ENCODE measurements around the gene CEP128.

Gene CEP128

GRCh38 chr14:80868260-80868659 is 73.3 kb downstream of the CEP128 start:
- no peak for DNase-seq

- no peak for DNase-seq
Measured at GRCh38 chr14:80867798-80868197, 73.7 kb downstream of the CEP128 start.

- no peak for DNase-seq
Measured at GRCh38 chr14:80867091-80867490, 74.4 kb downstream of the CEP128 start.

- no peak for DNase-seq
Measured at GRCh38 chr14:80865565-80865964, 76.0 kb downstream of the CEP128 start.

GRCh38 chr14:80862983-80863382 is 78.6 kb downstream of the CEP128 start:
- DNase-seq, result no peak

- DNase-seq, result no peak
Measured at GRCh38 chr14:80862541-80862940, 79.0 kb downstream of the CEP128 start.

GRCh38 chr14:80850197-80850814 is 91.2 kb downstream of the CEP128 start:
- peak in 1 of 2 donors; percentile 36 for DNase-seq

GRCh38 chr14:80847070-80847469 is 94.5 kb downstream of the CEP128 start:
- DNase-seq, result no peak

GRCh38 chr14:80845856-80846255 is 95.7 kb downstream of the CEP128 start:
- DNase-seq, result no peak

GRCh38 chr14:80844872-80845271 is 96.7 kb downstream of the CEP128 start:
- no peak for DNase-seq

GRCh38 chr14:80839743-80840142 is 101.8 kb downstream of the CEP128 start:
- no peak for DNase-seq

GRCh38 chr14:80809663-80810062 is 131.9 kb downstream of the CEP128 start:
- DNase-seq, result no peak

- no peak for DNase-seq
Measured at GRCh38 chr14:80805136-80805535, 136.4 kb downstream of the CEP128 start.

- no peak for DNase-seq
Measured at GRCh38 chr14:80798878-80799277, 142.7 kb downstream of the CEP128 start.

GRCh38 chr14:80798211-80798610 is 143.3 kb downstream of the CEP128 start:
- no peak for DNase-seq

GRCh38 chr14:80792771-80793170 is 148.8 kb downstream of the CEP128 start:
- DNase-seq, result no peak

- no peak for DNase-seq
Measured at GRCh38 chr14:80787876-80788275, 153.7 kb downstream of the CEP128 start.

- no peak for DNase-seq
Measured at GRCh38 chr14:80784820-80785219, 156.7 kb downstream of the CEP128 start.

- DNase-seq, result no peak
Measured at GRCh38 chr14:80781972-80782367, 159.6 kb downstream of the CEP128 start.

GRCh38 chr14:80780500-80780899 is 161.0 kb downstream of the CEP128 start:
- DNase-seq, result no peak

- no peak for DNase-seq
Measured at GRCh38 chr14:80776657-80777056, 164.9 kb downstream of the CEP128 start.

GRCh38 chr14:80776186-80776585 is 165.4 kb downstream of the CEP128 start:
- DNase-seq, result no peak

GRCh38 chr14:80772504-80772903 is 169.0 kb downstream of the CEP128 start:
- no peak for DNase-seq

GRCh38 chr14:80771201-80771600 is 170.3 kb downstream of the CEP128 start:
- no peak for DNase-seq

- DNase-seq, result no peak
Measured at GRCh38 chr14:80770114-80770908, 171.2 kb downstream of the CEP128 start.
